Measurements from ENCODE around the gene MYO7B. TPM values are rescaled to one million over a fixed set of nuclear protein-coding genes. Genes with fewer than 3 reads are reported as not detected.

The MYO7B gene
- polyA plus RNA-seq, 1 of the 3 experiments (the other 2 are of a cell fraction), result 0.08 TPM

- Histone ChIP-seq H3K79me2 (ENCODE audit: insufficient read depth) (0 out of 2 replicates have a peak, but pooled peaks cover 3% of the 10 kb centered on the region), H2AFZ (ENCODE audit: low read depth) (no peak overlapping the region), H3K4me3 (ENCODE audit: low read depth in 2 of 2, low read length in 1 of 2) (no peak overlapping the region), H3K9ac (no peak overlapping the region), H3K9me3 (no peaks in the 10 kb centered on the region), H3K4me2 (no peak overlapping the region), H4K20me1 (ENCODE audit: insufficient read depth) (no peaks in the 10 kb centered on the region), H3K27ac (ENCODE audit: low read depth in 2 of 2, low read length in 1 of 2) (no peak overlapping the region; a peak in 1 of 4 replicates), H3K4me1 (ENCODE audit: control insufficient read depth in 1 of 2, insufficient read depth in 2 of 2, low read depth in 1 of 2, low read length in 1 of 2) (peaks cover 0 to 21% of the 10 kb centered on the region in 2 experiments; a peak in 1 of 4 replicates), H3F3A (replicated peaks; ENCODE audit: insufficient read depth) (no peaks in the 10 kb centered on the region), H3K36me3 (replicated peaks in 1 of 2; ENCODE audit: control insufficient read depth in 1 of 2, insufficient read depth in 2 of 2, low read length in 1 of 2) (no peaks in the 10 kb centered on the region), H3K9me2 (no peaks in the 10 kb centered on the region), H3K27me3 (ENCODE audit: insufficient read depth) (no peaks in the 10 kb centered on the region)
- ChIA-PET CTCF (interaction anchor here (0.5 to 1.8 kb wide), 4 partner anchors 11 to 309 kb away, joined by 3 to 4 read pairs (median 4); no protein-coding TSS in a partner anchor), POLR2A (interaction anchor here (1.5 to 1.8 kb wide), 2 partner anchors 11 kb away, joined by 6 read pairs; partner anchors contain the start of gene LIMS2)
- WGBS (ENCODE audit: low lambda C conversion rate), result 65% methylated on average over 6 of the region's 6 CpGs
- TF ChIP-seq NRF1 (IDR thresholded peaks at IDR 0.05; ENCODE audit: low read depth, low read length) (no peak), JUND (IDR thresholded peaks at IDR 0.05) (no peak), TAF1 (IDR thresholded peaks at IDR 0.05; ENCODE audit: borderline replicate concordance, low read depth, low read length) (no peak), ZBTB33 (IDR thresholded peaks at IDR 0.05; ENCODE audit: borderline replicate concordance, low read depth) (no peak), SMC3 (IDR thresholded peaks at IDR 0.05; ENCODE audit: low read depth, low read length) (no peak), MXI1 (IDR thresholded peaks at IDR 0.05; ENCODE audit: low read depth, low read length) (no peak), SIN3A (IDR thresholded peaks at IDR 0.05; ENCODE audit: borderline replicate concordance, low read depth, low read length) (no peak), EZH2phosphoT487 (IDR thresholded peaks at IDR 0.05; ENCODE audit: borderline replicate concordance, low read depth) (no peak), CTCF (IDR thresholded peaks at IDR 0.05) (no peak), USF2 (IDR thresholded peaks at IDR 0.05; ENCODE audit: borderline replicate concordance, low read depth, low read length) (no peak), GATA2 (CRISPR knock-in tag; IDR thresholded peaks at IDR 0.05) (no peak), POLR2AphosphoS5 (IDR thresholded peaks at IDR 0.05; ENCODE audit: low read depth, low read length) (no peak), RAD21 (IDR thresholded peaks at IDR 0.05; ENCODE audit: low read length) (no peak), IRF3 (IDR thresholded peaks at IDR 0.05; ENCODE audit: low read depth, low read length) (no peak), MAX (IDR thresholded peaks at IDR 0.05; ENCODE audit: low read depth) (no peak), CHD2 (IDR thresholded peaks at IDR 0.05; ENCODE audit: low read length, partially characterized antibody) (no peak)
- no peak for DNase-seq
Observed at GRCh38 chr2:127663566-127664064, 128.1 kb downstream of the MYO7B start.
